Neural cell (in vitro differentiated cells): ENCODE results near the gene MYH7B. TPM values are rescaled to one million over a fixed set of nuclear protein-coding genes. Genes with fewer than 3 reads are reported as not detected.

Experiments used
- H2AFZ ChIP-seq: fragments of 200-600, 300-800 bp; sonication (generic), shearing (Covaris generic); 2 replicates; pipeline ENCODE4 v1.6.0; 2014; ENCODE audit warnings: low read depth, mild to moderate bottlenecking, antibody characterized with exemption, low read length, moderate library complexity
- H3F3A ChIP-seq: fragments of 200-600 bp; shearing (Covaris generic); 2 replicates; pipeline ENCODE4 v1.6.1; 2016; ENCODE audit warnings: mild to moderate bottlenecking, moderate library complexity, mixed read lengths, antibody characterized with exemption, low read length; ENCODE audit not compliant: insufficient read depth, poor library complexity, severe bottlenecking
- H3K27ac ChIP-seq: fragments of 200-600, 300-800 bp; sonication (generic), shearing (Covaris generic); 2 replicates; pipeline ENCODE4 v1.5.1; 2014; ENCODE audit warnings: mild to moderate bottlenecking, low read length, moderate library complexity
- H3K27me3 ChIP-seq: fragments of 300-800, 200-600 bp; sonication (generic), shearing (Covaris generic); 2 replicates; pipeline ENCODE4 v1.6.0; 2014; ENCODE audit warnings: mild to moderate bottlenecking, low read depth, low read length, moderate library complexity; ENCODE audit not compliant: insufficient read depth
- H3K36me3 ChIP-seq: fragments of 300-800, 200-600 bp; sonication (generic), shearing (Covaris generic); 2 replicates; pipeline ENCODE4 v1.5.1; 2014; ENCODE audit warnings: mild to moderate bottlenecking, antibody characterized with exemption, low read length, moderate library complexity; ENCODE audit not compliant: insufficient read depth
- H3K4me2 ChIP-seq: fragments of 300-800, 200-600 bp; sonication (generic), shearing (Covaris generic); 2 replicates; pipeline ENCODE4 v1.6.0; 2014; ENCODE audit warnings: mild to moderate bottlenecking, low read length
- H3K4me3 ChIP-seq: fragments of 300-800, 200-600 bp; sonication (generic), shearing (Covaris generic); 2 replicates; pipeline ENCODE4 v1.5.1; 2014; ENCODE audit warnings: mild to moderate bottlenecking, low read length, moderate library complexity
- H3K79me2 ChIP-seq: fragments of 200-600 bp; shearing (Covaris generic); replicated peaks from 2 replicates; pipeline ENCODE4 v1.6.0; 2014; ENCODE audit warnings: mild to moderate bottlenecking, low read length, moderate library complexity; ENCODE audit not compliant: insufficient read depth
- H3K9ac ChIP-seq: fragments of 300-800, 200-600 bp; sonication (generic), shearing (Covaris generic); 2 replicates; pipeline ENCODE4 v1.6.1; 2016; ENCODE audit warnings: mild to moderate bottlenecking, low read length, mixed read lengths
- H3K9me2 ChIP-seq: fragments of 200-600 bp; shearing (Covaris generic); 2 replicates; pipeline ENCODE4 v1.6.1; 2016; ENCODE audit warnings: mild to moderate bottlenecking, low read length, mixed read lengths; ENCODE audit not compliant: insufficient read depth
- H3K9me3 ChIP-seq: fragments of 200-600, 300-800 bp; sonication (generic), shearing (Covaris generic); 2 replicates; pipeline ENCODE4 v1.6.1; 2016; ENCODE audit warnings: mild to moderate bottlenecking, mixed run types, low read length, moderate library complexity, mixed read lengths
- H4K20me1 ChIP-seq: fragments of 200-600 bp; shearing (Covaris generic); 2 replicates; pipeline ENCODE4 v1.6.1; 2016; ENCODE audit warnings: mild to moderate bottlenecking, mixed run types; ENCODE audit not compliant: insufficient read depth
- CTCF ChIP-seq: fragments of 450-650 bp; IDR thresholded peaks from 2 replicates; pipeline ENCODE4 v1.5.1; 2014; ENCODE audit warnings: antibody characterized with exemption, mild to moderate bottlenecking, moderate library complexity; ENCODE audit not compliant: poor library complexity, severe bottlenecking
- EP300 ChIP-seq: fragments of 450-650 bp; conservative IDR thresholded peaks from 2 replicates; pipeline ENCODE4 v1.6.1; 2014; ENCODE audit warnings: antibody characterized with exemption, mild to moderate bottlenecking, moderate library complexity; ENCODE audit not compliant: poor library complexity, severe bottlenecking
- EZH2 ChIP-seq: fragments of 200-600, 300-800 bp; shearing (Covaris generic), sonication (generic); IDR thresholded peaks from 2 replicates; pipeline ENCODE4 v1.6.1; 2014; ENCODE audit warnings: antibody characterized with exemption, low read length, borderline replicate concordance, mild to moderate bottlenecking; ENCODE audit not compliant: insufficient read depth, poor library complexity, severe bottlenecking
- MXI1 ChIP-seq: fragments of 450-650 bp; conservative IDR thresholded peaks from 2 replicates; pipeline ENCODE4 v1.6.1; 2014; ENCODE audit warnings: antibody characterized with exemption, mild to moderate bottlenecking; ENCODE audit not compliant: poor library complexity, severe bottlenecking
- POLR2AphosphoS5 ChIP-seq: IDR thresholded peaks from 2 replicates; pipeline ENCODE4 v1.6.1; 2012
- RAD21 ChIP-seq: fragments of 450-650 bp; conservative IDR thresholded peaks from 2 replicates; pipeline ENCODE4 v1.6.1; 2014; ENCODE audit warnings: antibody characterized with exemption, mild to moderate bottlenecking, moderate library complexity
- REST ChIP-seq: IDR thresholded peaks from 2 replicates; pipeline ENCODE4 v1.6.1; 2012; ENCODE audit warnings: borderline replicate concordance
- SMC3 ChIP-seq: fragments of 450-650 bp; conservative IDR thresholded peaks from 2 replicates; pipeline ENCODE4 v1.6.1; 2014; ENCODE audit warnings: antibody characterized with exemption, mild to moderate bottlenecking, moderate library complexity; ENCODE audit not compliant: poor library complexity
- TAF1 ChIP-seq: IDR thresholded peaks from 2 replicates; pipeline ENCODE4 v1.6.1; 2012; ENCODE audit warnings: low read depth
- polyA plus RNA-seq: library from polyadenylated mRNA; depleted of rRNA; stranded (reverse); fragments of >200 nt; gene quantifications from 2 replicates; pipeline ENCODE4 v1.2.3, GENCODE V29; 2014

Gene MYH7B
- polyA plus RNA-seq, 1 donor from 2014 or later, result not detected

GRCh38 chr20:35000311-35000921 lies 44.7 kb downstream of the MYH7B start:
- Histone ChIP-seq H3F3A (no peaks in the 10 kb centered on the region), H3K4me3 (no peak overlapping the region), H3K79me2 (no peaks in the 10 kb centered on the region), H2AFZ (no peak overlapping the region), H3K9me3 (no peaks in the 10 kb centered on the region), H3K36me3 (no peaks in the 10 kb centered on the region), H3K4me2 (no peak overlapping the region), H3K27me3 (no peaks in the 10 kb centered on the region), H3K27ac (no peak overlapping the region), H3K9ac (no peak overlapping the region), H4K20me1 (no peaks in the 10 kb centered on the region), H3K9me2 (no peaks in the 10 kb centered on the region)
- TF ChIP-seq EP300 (no peak), REST (no peak), TAF1 (no peak), RAD21 (no peak), POLR2AphosphoS5 (no peak), MXI1 (no peak), EZH2 (no peak), CTCF (no peak), SMC3 (no peak)

GRCh38 chr20:35000922-35001595 lies 45.4 kb downstream of the MYH7B start:
- Histone ChIP-seq H3K9me2 (no peaks in the 10 kb centered on the region), H3K27ac (no peak overlapping the region), H3K79me2 (no peaks in the 10 kb centered on the region), H3K9ac (no peak overlapping the region), H4K20me1 (no peaks in the 10 kb centered on the region), H3K9me3 (no peaks in the 10 kb centered on the region), H3K27me3 (no peaks in the 10 kb centered on the region), H3K36me3 (no peaks in the 10 kb centered on the region), H3F3A (no peaks in the 10 kb centered on the region), H3K4me2 (no peak overlapping the region), H2AFZ (no peak overlapping the region), H3K4me3 (no peak overlapping the region)
- TF ChIP-seq EZH2, result no peak
- no peak for TF ChIP-seq POLR2AphosphoS5
- no peak for TF ChIP-seq EP300
- TF ChIP-seq REST, result no peak
- TF ChIP-seq RAD21, result no peak
- no peak for TF ChIP-seq MXI1
- no peak for TF ChIP-seq SMC3
- TF ChIP-seq CTCF, result no peak
- no peak for TF ChIP-seq TAF1
